Coronary artery (tissue), 2 donors: Measurements from ENCODE around the gene BRD2.

Source experiments
- DNase-seq: peaks from one replicate; pipeline ENCODE4 v3.0.0-alpha.2; 2017; ENCODE audit warnings: low spot score
- H3K27ac ChIP-seq, 2 donors: fragments of 200-600 bp; sonication (generic); one replicate each; pipeline ENCODE4 v1.5.1; 2016 to 2019
- H3K4me3 ChIP-seq: fragments of 200-600 bp; sonication (generic); 2 replicates; pipeline ENCODE4 v1.5.1; 2016; ENCODE audit warnings: mild to moderate bottlenecking, moderate library complexity
- CTCF ChIP-seq: fragments of 200-600 bp; sonication (generic); IDR thresholded peaks from one replicate; pipeline ENCODE4 v1.5.1; 2019; ENCODE audit warnings: antibody characterized with exemption

Gene BRD2

DNA sequence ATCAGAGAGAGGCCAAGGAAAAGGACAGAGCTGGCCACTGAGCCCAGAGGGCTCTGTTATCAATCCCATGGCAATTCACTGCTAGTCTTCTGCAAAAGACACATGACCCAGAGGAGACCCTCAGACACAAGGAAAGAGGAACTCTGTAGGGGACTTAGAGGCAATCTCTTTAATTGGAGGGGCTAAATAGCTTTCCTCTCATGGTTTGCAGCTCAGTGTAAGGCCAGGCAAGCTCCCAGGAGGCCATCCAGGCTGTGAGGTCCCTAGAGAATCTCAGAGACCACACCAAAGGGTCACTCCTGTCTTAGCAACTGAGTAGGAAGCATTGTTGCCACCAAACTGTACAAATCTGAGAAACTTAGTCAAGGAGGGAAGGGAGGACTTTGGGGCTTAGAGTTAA, 51.0 kb downstream of the BRD2 start:
- peak overlapping the region; percentile 65 to 70 for H3K27ac ChIP-seq
- H3K4me3 ChIP-seq: peak overlapping the region; percentile 60
- no peak for DNase-seq
- TF ChIP-seq CTCF: no peak

- TF ChIP-seq CTCF: no peak
- Histone ChIP-seq H3K27ac (no peak overlapping the region), H3K4me3 (no peak overlapping the region)
- no peak for DNase-seq
Measured at GRCh38 chr6:33021917-33022316, 53.5 kb downstream of the BRD2 start.

GRCh38 chr6:33023536-33023935, 55.1 kb downstream of the BRD2 start:
- no peak for DNase-seq
- Histone ChIP-seq H3K4me3 (no peak overlapping the region), H3K27ac (no peak overlapping the region)
- TF ChIP-seq CTCF: no peak

DNA sequence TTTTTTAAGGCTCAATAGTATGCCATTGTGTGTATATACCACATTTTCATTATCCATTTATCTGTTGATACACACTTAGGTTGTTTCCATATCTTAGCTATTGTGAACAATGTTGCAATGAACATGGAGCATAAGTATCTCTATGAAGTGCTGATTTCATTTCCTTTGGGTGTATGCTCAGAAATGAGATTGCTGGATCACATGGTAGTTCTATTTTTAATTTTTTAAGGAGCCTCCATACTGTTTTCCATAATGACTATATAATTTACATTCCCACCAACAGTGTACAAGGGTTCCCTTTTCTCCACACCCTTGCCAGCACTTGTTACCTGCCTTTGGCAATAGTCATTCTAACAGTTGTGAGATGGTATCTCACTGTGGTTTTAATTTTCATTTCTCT, 56.1 kb downstream of the BRD2 start:
- Histone ChIP-seq H3K27ac (no peak overlapping the region), H3K4me3 (no peak overlapping the region)
- no peak for DNase-seq
- TF ChIP-seq CTCF: no peak

DNA sequence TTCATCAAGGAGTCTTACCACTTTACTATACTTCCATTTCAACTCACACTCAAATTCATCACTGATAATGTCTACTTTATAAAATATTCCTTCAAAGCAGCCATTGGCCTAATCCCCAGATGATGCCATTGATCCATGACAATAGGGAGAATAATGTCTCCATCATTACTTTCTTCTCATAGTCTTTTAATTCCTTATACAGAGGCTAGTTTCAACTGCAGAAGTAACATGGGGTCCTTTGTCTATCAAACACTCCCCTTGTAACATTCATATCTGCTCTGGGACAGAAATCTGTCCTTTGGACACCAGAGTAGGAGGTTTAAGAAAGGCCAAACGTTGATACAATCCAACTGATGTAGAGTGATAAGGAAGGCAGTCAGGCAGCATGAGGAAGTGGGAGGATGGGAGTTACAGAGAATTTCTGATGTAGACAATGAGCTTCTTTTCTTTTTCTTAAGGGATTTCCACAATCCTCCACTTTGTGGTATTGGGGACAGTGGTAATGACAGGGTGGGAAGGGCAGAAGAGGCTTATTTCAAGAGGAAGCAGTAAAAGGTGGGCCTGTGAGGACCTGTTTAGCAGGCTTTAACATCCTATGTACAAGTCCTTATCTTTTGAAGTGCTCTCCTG, 59.9 kb downstream of the BRD2 start:
- DNase-seq: no peak
- peak overlapping the region in 1 of 2 donors; percentile 77 for H3K27ac ChIP-seq
- no peak for TF ChIP-seq CTCF
- H3K4me3 ChIP-seq: no peak overlapping the region

GRCh38 chr6:33029328-33030184, 61.2 kb downstream of the BRD2 start:
- no peak overlapping the region for H3K4me3 ChIP-seq
- peak overlapping the region; percentile 16 to 77 for H3K27ac ChIP-seq
- DNase-seq: no peak
- no peak for TF ChIP-seq CTCF

DNA sequence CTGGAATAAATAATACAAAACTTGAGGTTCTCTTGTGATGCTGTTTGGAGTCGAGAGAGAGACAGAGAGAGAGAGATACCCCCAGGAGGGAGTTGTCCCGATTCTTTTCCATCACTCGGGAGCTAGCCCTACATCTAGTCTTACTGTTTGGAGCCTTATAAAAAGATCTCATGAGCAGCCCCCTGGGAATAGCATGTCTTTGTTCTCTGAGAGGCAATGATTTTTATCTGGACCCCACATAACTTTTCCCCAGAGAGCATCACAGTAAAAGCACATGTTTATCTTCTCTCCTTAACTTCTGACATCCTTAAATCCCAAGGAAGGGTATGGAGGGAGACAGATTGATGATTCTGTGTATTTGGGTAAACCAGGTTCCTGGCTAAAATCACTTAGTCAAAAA, 61.9 kb downstream of the BRD2 start:
- H3K27ac ChIP-seq: peak overlapping the region in 1 of 2 donors; percentile 77
- H3K4me3 ChIP-seq: no peak overlapping the region
- no peak for DNase-seq
- TF ChIP-seq CTCF: no peak
